ENCODE measurements around the gene MUC13.

The MUC13 gene

DNA sequence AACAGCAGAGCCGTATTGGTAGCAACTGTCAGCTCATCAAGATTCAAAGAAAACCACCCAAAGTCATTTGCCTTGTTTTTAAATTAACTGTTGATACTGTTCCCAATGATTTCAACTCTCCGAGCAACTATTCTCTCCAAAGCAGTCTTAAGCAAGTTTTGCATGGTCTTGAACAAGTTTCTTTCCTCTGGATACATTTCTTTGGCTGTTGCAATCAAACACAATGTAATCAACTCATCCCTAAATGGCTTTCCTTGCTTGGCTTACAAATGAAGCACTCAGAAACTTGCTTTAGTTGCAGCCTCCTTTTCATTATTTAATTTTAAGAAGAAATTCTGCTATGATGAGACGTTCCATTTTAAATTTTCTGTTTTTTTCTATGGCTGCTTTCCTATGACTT lies 15.5 kb upstream of the MUC13 start:
- TF ChIP-seq, protein P1, sequence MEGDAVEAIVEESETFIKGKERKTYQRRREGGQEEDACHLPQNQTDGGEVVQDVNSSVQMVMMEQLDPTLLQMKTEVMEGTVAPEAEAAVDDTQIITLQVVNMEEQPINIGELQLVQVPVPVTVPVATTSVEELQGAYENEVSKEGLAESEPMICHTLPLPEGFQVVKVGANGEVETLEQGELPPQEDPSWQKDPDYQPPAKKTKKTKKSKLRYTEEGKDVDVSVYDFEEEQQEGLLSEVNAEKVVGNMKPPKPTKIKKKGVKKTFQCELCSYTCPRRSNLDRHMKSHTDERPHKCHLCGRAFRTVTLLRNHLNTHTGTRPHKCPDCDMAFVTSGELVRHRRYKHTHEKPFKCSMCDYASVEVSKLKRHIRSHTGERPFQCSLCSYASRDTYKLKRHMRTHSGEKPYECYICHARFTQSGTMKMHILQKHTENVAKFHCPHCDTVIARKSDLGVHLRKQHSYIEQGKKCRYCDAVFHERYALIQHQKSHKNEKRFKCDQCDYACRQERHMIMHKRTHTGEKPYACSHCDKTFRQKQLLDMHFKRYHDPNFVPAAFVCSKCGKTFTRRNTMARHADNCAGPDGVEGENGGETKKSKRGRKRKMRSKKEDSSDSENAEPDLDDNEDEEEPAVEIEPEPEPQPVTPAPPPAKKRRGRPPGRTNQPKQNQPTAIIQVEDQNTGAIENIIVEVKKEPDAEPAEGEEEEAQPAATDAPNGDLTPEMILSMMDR (IDR thresholded peaks at IDR 0.05; ENCODE audit: low read depth, low read length) = no peak
- no peak overlapping the region for H3K4me3 ChIP-seq (ENCODE audit: low read depth, low read length)

DNA sequence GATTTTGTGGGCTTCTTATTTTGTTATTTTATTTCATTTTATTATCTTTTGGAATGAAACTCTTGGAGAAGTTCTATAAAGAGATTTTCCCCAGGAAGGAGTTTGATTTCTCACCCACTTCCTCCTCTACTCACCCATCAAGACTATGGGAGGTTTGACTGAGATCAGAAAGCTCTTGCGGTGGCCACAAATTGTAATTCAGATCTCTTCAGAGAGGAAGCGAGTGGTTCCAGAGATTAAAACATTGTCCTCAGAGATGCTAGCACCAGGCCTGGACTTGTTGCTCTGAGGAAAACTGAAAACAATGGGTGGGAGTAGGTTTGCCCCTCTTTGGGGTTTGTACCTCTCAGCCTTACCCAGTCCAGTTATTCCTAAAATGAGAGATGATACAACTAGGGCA lies 8.1 kb upstream of the MUC13 start:
- no peak overlapping the region for H3K4me3 ChIP-seq (ENCODE audit: low read depth, low read length)
- TF ChIP-seq, protein P1 (IDR thresholded peaks at IDR 0.05; ENCODE audit: low read depth, low read length) = no peak

DNA sequence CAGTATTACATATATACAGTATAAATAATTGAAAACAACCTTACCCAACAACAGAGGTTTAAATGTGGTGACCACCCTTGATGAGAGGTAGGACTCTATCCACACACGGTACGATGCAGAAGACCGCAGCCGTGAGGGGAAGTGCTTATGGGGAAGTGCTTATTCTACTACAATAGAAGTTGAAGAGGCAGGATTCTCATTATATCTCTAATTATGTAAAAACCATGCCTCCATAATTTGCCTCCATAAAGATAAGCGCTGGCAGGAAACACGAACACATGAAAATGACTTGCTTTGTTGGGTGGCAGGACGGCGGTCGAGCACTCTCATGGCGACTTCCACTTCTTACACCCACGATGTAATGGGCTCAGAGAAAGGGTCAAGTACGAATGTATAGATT lies 7.2 kb upstream of the MUC13 start:
- H3K4me3 ChIP-seq (ENCODE audit: low read depth, low read length) = no peak overlapping the region
- TF ChIP-seq, protein P1 (IDR thresholded peaks at IDR 0.05; ENCODE audit: low read depth, low read length) = no peak

DNA sequence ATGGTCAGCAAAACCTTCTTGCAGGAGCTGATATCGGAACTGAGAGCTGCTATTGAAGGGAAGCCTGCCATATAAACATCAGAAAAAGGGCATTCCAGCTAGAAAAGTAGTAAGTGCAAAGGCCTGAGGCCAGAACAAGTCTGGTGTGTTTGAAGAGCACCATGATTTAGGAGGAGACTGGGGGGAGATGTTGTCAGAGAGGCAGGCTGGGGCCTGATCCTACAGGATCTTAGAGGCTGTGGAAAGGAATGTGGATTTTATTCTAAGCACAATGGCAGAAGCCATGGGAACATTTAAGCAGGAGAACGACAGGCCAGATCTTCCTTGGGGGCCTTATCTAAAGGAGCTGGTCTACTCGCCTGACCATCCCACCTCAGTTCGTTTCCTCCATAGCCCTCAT lies 5.1 kb upstream of the MUC13 start:
- H3K4me3 ChIP-seq (ENCODE audit: low read depth, low read length) = no peak overlapping the region
- TF ChIP-seq, protein P1 (IDR thresholded peaks at IDR 0.05; ENCODE audit: low read depth, low read length) = no peak

DNA sequence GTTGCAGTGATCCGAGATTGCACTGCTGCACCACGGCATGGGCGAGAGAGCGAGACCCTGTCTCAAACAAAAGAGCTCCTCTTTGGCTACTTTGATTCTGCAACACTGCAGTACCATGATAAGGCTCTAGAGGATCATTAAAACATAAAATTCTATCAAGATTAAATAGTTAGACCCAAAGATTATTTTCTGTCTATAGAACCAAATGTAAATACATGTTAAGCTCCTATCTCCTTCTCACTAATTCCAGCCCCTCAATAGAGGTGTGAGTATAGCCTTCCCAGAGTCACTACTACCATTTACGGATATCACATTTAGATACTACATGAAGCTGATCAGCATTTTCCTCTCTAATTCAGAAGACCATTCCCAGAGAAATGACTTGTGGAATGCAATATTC lies 4.3 kb upstream of the MUC13 start:
- no peak overlapping the region for H3K4me3 ChIP-seq (ENCODE audit: low read depth, low read length)
- TF ChIP-seq, protein P1 (IDR thresholded peaks at IDR 0.05; ENCODE audit: low read depth, low read length) = no peak

DNA sequence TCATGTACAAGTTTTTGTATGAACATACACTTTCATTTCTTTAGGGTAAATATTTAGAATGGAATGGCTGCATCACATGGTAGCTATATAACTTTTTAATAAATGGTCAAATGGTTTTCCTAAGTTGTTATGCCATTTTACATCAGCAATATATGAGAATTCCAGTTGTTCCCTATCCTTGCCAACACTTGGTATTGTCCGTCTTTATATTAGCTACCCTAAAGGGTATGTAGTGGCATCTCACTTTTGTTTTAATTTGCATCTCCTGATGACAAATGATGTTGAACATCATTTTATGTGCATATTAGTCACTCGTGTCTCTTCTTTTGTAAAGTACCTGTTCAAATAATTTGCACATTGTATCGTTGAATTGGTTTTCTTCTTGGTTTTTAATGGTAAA lies 2.5 kb upstream of the MUC13 start:
- H3K4me3 ChIP-seq (ENCODE audit: low read depth, low read length) = no peak overlapping the region
- TF ChIP-seq, protein P1 (IDR thresholded peaks at IDR 0.05; ENCODE audit: low read depth, low read length) = no peak

DNA sequence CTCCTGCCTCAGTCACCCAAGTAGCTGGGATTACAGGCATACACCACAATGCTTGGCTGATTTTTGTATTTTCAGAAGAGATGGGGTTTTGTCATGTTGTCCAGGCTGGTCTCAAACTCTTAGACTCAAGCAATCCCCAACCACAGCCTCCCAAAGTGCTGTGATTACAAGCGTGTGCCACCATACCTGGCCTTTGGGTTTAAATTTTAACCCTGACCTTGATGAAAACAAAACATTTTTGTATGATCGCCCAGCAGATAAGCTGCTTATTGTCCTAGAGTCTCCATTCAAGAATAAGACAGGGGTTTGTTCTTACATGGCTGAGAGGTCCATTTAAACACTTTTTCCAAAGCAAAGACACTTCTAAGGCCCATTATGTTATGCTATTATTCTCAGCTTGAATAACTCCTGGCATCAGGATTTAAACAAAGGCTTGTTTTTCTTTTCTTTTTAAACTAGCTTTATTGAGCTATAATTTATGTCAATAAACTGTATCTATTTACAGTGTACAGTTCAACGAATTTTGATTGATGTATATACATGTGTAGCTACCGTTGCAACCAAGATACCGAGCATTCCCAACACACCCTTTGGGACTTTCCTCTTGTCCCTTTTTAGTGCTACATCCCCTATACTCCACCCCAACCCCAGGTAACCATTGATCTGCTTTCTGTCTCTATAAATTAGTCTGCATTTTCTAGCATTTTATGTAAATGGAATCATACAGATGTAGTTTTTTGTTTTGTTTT lies 1.4 kb upstream of the MUC13 start:
- TF ChIP-seq, protein P1 (IDR thresholded peaks at IDR 0.05; ENCODE audit: low read depth, low read length) = no peak
- H3K4me3 ChIP-seq (ENCODE audit: low read depth, low read length) = no peak overlapping the region

Measured in WI38 (cell line).